Activated CD8-positive, alpha-beta memory T cell treated with anti-CD3 and anti-CD28 coated beads, Interleukin-2, amount 50 U/mL, for 24 hours (primary cell): Measurements from ENCODE around the gene ZNF787.

ENCODE experiments used
- DNase-seq: peaks from one replicate; pipeline ENCODE4 v3.0.0-alpha.2; 2020; ENCODE audit errors: extremely low read depth

The ZNF787 gene

GRCh38 chr19:56087647-56088496 lies 33.2 kb downstream of the ZNF787 start:
- DNase-seq, result no peak

GRCh38 chr19:56086671-56087430 lies 34.2 kb downstream of the ZNF787 start:
- DNase-seq, result no peak

- no peak for DNase-seq
Measured at GRCh38 chr19:56085571-56086275, 35.4 kb downstream of the ZNF787 start.

- no peak for DNase-seq
Measured at GRCh38 chr19:56084835-56085536, 36.1 kb downstream of the ZNF787 start.

GRCh38 chr19:56083668-56084067 lies 37.4 kb downstream of the ZNF787 start:
- no peak for DNase-seq

GRCh38 chr19:56080669-56081401 lies 40.3 kb downstream of the ZNF787 start:
- DNase-seq, result peak; percentile 40

- DNase-seq, result no peak
Measured at GRCh38 chr19:56079609-56080008, 41.5 kb downstream of the ZNF787 start.

- DNase-seq, result no peak
Measured at GRCh38 chr19:56076498-56076897, 44.6 kb downstream of the ZNF787 start.

GRCh38 chr19:56071151-56071550 lies 49.9 kb downstream of the ZNF787 start:
- no peak for DNase-seq

GRCh38 chr19:56069642-56070041 lies 51.5 kb downstream of the ZNF787 start:
- no peak for DNase-seq

- no peak for DNase-seq
Measured at GRCh38 chr19:56066152-56067023, 54.7 kb downstream of the ZNF787 start.

GRCh38 chr19:56053596-56053995 lies 67.5 kb downstream of the ZNF787 start:
- DNase-seq, result no peak
